KBM-7 (cell line): ENCODE measurements around the gene NEUROD4.
"Not testable (repeated sequence)": the region's sequence is repeated elsewhere in the genome, so short reads cannot be mapped to it uniquely, and the experiment has no call there.

ENCODE experiments used
- DNase-seq: peaks from one replicate; pipeline ENCODE4 v3.0.0-alpha.2; 2015
- in situ Hi-C: fragments of 300-500 bp; cut with MboI; formaldehyde crosslinking; loops from 2 replicates; pipeline ENCODE4 v1.14.3; 2020; ENCODE audit warnings: low sequenced_read_pairs, low pct_unique_long_range_greater_than_20kb, mixed read lengths

The NEUROD4 gene

GRCh38 chr12:55019784-55020183 lies at the start of gene NEUROD4:
TSS of gene NEUROD4 (plus strand) at chr12:55019974. CDS start at chr12:55026440, 6,466 bp downstream.
- peak; percentile 71 for DNase-seq
- in situ Hi-C loops = no loop called here

DNA sequence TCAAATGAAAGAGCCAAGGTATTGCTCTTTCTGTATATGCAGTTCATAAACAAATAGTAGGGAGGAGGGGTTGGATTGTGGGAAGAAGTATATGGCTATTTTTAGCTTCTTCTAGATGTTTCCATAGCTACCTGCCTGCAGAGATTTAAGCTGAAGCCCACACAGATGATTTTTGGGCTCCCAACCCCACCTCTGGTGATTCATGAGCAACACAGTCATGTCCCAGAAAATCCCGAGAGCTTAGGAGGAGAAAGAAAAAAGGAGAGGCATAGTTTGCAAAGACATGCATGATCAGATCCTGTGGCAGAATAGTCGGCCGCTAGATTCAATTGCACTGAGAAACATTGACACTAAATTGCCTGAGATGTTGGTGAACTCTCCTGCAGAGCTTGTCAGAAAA lies 49.0 kb upstream of the NEUROD4 start:
- no peak for DNase-seq
- in situ Hi-C loops = no loop called here

GRCh38 chr12:54973556-54973955 lies 46.2 kb upstream of the NEUROD4 start:
- DNase-seq = no peak
- in situ Hi-C loops = no loop called here

DNA sequence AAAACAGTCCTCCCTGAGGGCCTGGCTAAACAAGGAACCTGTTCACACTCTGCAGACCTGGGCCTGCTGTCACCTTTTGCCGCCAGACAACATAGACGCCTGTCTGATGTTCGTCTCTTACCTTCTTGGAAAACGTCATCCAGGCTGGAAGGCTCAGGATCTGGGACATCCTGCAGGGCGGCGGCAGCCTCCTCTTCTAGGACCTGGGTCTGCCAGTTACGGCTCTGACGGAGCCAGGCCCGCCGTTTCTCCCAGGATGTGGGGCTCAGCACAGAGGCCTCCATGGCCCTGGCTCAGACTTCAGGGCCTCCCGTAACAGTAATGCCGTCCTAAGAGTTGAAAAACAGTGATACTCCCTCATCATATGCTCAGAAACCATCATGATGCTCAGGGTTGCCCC lies 45.5 kb upstream of the NEUROD4 start:
- DNase-seq = no peak
- in situ Hi-C loops = no loop called here

- in situ Hi-C loops = no loop called here
- DNase-seq = no peak
Observed at GRCh38 chr12:54975272-54975671, 44.5 kb upstream of the NEUROD4 start.

- DNase-seq = no peak
Observed at GRCh38 chr12:54975875-54976274, 43.9 kb upstream of the NEUROD4 start.

DNA sequence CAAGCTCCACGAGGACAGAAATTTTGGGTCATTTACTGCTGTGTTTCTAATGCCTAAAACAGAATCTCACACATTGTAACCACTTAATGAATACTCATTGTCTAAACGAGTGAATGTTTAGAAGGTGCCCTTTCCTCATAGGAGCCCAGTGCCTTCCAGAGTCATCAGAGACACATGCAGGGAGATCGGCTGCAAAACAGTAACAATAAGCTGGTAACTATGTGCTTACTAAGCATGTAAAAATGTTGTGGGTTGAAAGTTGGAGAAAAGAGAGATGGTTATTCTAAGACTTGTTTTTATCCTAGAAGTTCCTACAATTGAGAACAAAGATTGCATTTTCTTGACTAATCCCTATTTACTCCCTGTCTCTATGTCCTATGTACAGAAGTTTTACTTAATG lies 42.6 kb upstream of the NEUROD4 start:
- in situ Hi-C loops = no loop called here

More at GRCh38 chr12:54975875-54976274, 43.9 kb upstream of the NEUROD4 start:
- in situ Hi-C loops = no loop called here

DNA sequence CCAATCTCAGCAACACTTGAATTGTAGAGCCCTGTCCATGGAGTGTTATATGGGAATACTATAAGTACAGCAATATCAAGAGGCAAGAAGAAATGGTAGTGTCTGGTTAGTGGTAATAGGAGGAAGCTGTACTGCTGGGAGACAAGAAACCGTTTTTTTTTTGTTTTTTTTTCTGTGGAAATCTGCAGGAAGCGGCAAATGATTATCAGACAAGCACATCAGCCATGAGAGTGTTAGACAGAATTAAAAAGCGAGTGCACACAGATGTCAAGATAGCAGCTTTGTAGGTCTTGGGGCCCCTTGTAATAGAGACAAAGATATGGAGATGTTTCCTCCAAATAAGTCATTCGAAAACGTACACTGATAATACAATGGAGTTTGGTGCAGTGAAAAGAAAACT lies 41.9 kb upstream of the NEUROD4 start:
- peak; percentile 89 for DNase-seq
- in situ Hi-C loops = no loop called here

More for the DNA sequence above, 42.6 kb upstream of the NEUROD4 start:
- no peak for DNase-seq

GRCh38 chr12:54980341-54980740 lies 39.4 kb upstream of the NEUROD4 start:
- no peak for DNase-seq
- in situ Hi-C loops = no loop called here

- in situ Hi-C loops = no loop called here
- DNase-seq = no peak
Observed at GRCh38 chr12:54981796-54982195, 38.0 kb upstream of the NEUROD4 start.

GRCh38 chr12:54983536-54984101 lies 36.2 kb upstream of the NEUROD4 start:
- in situ Hi-C loops = no loop called here
- DNase-seq = no peak

DNA sequence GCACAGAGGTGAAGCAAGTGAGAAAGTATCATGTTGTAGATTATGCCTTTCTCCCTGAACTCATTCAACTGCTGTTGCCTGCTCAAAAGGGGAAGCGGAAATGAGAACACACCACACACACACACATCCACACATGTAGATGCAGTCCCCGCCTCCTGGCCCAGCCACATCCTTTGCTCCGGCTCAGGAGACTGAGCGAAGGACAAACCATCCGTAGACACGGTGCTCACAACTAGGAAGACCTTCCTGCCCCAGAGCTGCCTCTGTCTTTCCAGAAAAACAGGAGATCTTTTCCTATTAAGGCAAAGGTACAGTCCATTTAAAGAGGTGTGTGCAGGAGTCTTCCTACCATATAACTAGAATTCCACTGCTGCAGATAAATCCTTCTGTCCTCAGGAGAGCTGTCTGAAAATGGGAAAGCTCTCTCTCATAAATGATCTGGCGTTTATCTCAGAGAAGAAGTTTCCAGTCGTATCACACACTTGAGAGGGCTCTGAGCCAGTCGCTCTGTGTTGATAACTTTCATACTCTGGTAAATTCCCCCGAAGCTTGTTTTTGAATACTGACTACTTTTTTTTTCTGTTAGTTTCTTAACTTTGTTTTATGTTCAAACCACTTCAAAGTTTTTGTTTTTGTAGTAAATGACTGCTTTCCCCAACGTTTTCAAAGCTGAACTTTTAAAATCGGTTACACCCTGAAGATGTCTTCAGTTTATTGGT lies 35.0 kb upstream of the NEUROD4 start, which contains the start of gene TESPA1:
Gene TESPA1 (minus strand): TSS at position 105 of the 719 bp plus-strand sequence. CDS start 10,200 bp downstream, outside the sequence.
- in situ Hi-C loops = no loop called here
- peak; percentile 94 for DNase-seq

DNA sequence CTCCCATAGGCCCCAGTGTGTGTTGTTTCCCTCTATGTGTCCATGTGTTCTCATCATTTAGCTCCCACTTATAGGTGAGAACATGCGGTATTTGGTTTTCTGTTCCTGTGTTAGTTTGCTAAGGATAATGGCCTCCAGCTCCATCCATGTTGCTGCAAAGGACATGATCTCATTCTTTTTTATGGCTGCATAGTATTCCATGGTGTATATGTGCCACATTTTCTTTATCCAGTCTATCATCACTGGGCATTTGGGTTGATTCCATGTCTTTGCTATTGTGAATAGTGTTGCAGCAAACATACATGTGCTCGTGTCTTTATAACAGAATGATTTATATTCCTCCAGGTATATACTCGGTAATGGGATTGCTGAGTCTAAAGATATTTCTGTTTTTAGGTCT lies 33.0 kb upstream of the NEUROD4 start:
- in situ Hi-C loops, DNase-seq: not testable (repeated sequence)

- in situ Hi-C loops = no loop called here
- DNase-seq = no peak
Observed at GRCh38 chr12:54987611-54988231, 32.1 kb upstream of the NEUROD4 start.

GRCh38 chr12:54988402-54989054 lies 31.2 kb upstream of the NEUROD4 start:
- in situ Hi-C loops = no loop called here

DNA sequence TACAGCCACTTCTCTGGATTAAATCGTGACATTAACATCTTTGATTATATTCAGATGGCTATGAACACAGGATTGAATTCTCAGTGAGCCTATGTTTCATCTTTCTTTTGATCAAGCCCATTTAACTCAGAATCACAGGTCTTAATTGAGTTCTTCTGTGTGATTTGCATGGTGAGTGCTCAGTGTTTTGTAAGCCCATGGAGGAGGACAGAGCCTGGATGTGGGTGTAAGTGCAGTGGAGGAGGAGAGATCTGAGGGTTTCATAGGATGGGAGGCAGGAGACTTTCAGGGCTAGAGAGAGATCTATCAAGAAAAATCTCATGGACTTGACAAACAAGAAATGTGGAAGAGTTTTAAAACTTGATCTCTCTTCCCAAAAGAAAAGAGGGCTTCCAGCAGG lies 29.9 kb upstream of the NEUROD4 start:
- DNase-seq = no peak
- in situ Hi-C loops = loop anchor here (10.0 kb wide), 1 partner anchor 85 kb away; no protein-coding TSS in a partner anchor

More at GRCh38 chr12:54988402-54989054, 31.2 kb upstream of the NEUROD4 start:
- no peak for DNase-seq

DNA sequence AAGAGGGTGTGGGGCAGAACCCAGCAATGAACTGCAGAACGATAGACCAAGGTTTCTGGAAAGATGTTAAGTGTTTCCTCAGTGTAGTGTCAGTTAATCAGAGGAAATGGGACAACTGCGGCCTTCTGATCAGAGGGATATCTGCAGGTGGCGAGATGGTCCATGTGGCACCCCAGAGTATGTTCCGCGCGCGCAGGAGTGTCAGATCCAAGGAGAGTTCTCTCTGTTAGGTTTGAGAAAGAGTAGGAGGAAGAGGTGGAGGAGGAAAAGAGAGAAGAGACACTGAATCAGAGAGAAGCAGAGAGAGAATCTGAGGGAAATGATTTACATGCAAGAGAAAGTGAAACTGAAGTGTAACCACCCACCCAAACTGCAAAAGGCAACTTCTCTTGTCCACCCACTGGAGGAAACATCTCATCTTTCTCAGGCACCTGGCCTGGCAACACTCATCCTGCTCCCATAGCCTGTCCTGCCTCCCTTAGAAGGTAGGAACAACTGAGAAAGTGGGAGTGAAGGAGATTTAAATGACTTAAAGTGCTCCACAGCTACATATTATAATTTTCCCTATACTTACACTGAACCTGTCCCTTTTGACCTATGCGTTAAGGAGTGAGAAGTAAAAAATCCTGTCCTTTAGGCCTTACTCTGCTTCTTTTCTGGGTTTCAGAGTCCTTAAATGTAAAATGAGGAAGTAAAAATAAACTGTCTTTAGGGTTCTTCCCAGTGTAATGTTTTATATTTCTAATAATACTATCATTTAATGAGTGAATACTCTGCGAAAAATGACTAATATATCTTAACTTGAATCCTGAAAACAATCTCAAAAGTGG lies 28.4 kb upstream of the NEUROD4 start:
- DNase-seq = peak; percentile 35
- in situ Hi-C loops = loop anchor here (10.0 kb wide), 1 partner anchor 83 kb away; no protein-coding TSS in a partner anchor

GRCh38 chr12:54991991-54992375 lies 27.8 kb upstream of the NEUROD4 start:
- DNase-seq = no peak

More at GRCh38 chr12:54991991-54992375, 27.8 kb upstream of the NEUROD4 start:
- in situ Hi-C loops = loop anchor here (10.0 kb wide), 1 partner anchor 83 kb away; no protein-coding TSS in a partner anchor
